Hepatic stellate cell (primary cell): ENCODE results near the gene TM6SF1.
A peak's percentile ranks its signal among the peaks of the same experiment; 100 is the strongest.
"Not testable (repeated sequence)": the region's sequence is repeated elsewhere in the genome, so short reads cannot be mapped to it uniquely, and the experiment has no call there.

Experiments used
- DNase-seq: peaks from one replicate; pipeline ENCODE4 v3.0.0; 2011; ENCODE audit warnings: low spot score

TM6SF1 gene

GRCh38 chr15:83088876-83089275 lies 18.6 kb upstream of the TM6SF1 start:
- no peak for DNase-seq

- DNase-seq = no peak
These were observed 17.0 kb upstream of the TM6SF1 start for GRCh38 chr15:83090465-83090864.

GRCh38 chr15:83091965-83092308 lies 15.5 kb upstream of the TM6SF1 start:
- not testable (repeated sequence) for DNase-seq

- no peak for DNase-seq
These were observed 15.0 kb upstream of the TM6SF1 start for GRCh38 chr15:83092309-83092976.

GRCh38 chr15:83094583-83094982 lies 12.9 kb upstream of the TM6SF1 start:
- no peak for DNase-seq

GRCh38 chr15:83098079-83098478 lies 9.4 kb upstream of the TM6SF1 start:
- no peak for DNase-seq

- DNase-seq = no peak
These were observed 8.2 kb upstream of the TM6SF1 start for GRCh38 chr15:83099290-83099689.

GRCh38 chr15:83100097-83100646 lies 7.3 kb upstream of the TM6SF1 start:
- no peak for DNase-seq

GRCh38 chr15:83102346-83102745 lies 5.1 kb upstream of the TM6SF1 start:
- no peak for DNase-seq

- DNase-seq = no peak
These were observed 3.3 kb upstream of the TM6SF1 start for GRCh38 chr15:83104141-83104540.

GRCh38 chr15:83105440-83105839 lies 2.0 kb upstream of the TM6SF1 start:
- DNase-seq = no peak

- no peak for DNase-seq
These were observed 366 bp downstream of the TM6SF1 start for GRCh38 chr15:83107841-83108181.

GRCh38 chr15:83108266-83109219 lies 1.1 kb downstream of the TM6SF1 start:
- DNase-seq = peak; percentile 49

- no peak for DNase-seq
These were observed 2.1 kb downstream of the TM6SF1 start for GRCh38 chr15:83109532-83109931.

- DNase-seq = no peak
These were observed 2.9 kb downstream of the TM6SF1 start for GRCh38 chr15:83110381-83110780.

GRCh38 chr15:83111149-83111548 lies 3.7 kb downstream of the TM6SF1 start:
- no peak for DNase-seq

GRCh38 chr15:83112233-83112955 lies 4.9 kb downstream of the TM6SF1 start:
- peak; percentile 96 for DNase-seq

- no peak for DNase-seq
These were observed 5.5 kb downstream of the TM6SF1 start for GRCh38 chr15:83112956-83113299.

GRCh38 chr15:83113881-83114674 lies 6.6 kb downstream of the TM6SF1 start:
- DNase-seq = no peak

- no peak for DNase-seq
These were observed 7.4 kb downstream of the TM6SF1 start for GRCh38 chr15:83114856-83115255.

- no peak for DNase-seq
These were observed 8.0 kb downstream of the TM6SF1 start for GRCh38 chr15:83115410-83115809.
